NCI-H526 (cell line): ENCODE results near the gene SLC8A1.

Experiments used
- DNase-seq, 2 experiments: peaks; one replicate each; lab custom pipeline; 2025; lab: John Stamatoyannopoulos, UW

The SLC8A1 gene

DNA sequence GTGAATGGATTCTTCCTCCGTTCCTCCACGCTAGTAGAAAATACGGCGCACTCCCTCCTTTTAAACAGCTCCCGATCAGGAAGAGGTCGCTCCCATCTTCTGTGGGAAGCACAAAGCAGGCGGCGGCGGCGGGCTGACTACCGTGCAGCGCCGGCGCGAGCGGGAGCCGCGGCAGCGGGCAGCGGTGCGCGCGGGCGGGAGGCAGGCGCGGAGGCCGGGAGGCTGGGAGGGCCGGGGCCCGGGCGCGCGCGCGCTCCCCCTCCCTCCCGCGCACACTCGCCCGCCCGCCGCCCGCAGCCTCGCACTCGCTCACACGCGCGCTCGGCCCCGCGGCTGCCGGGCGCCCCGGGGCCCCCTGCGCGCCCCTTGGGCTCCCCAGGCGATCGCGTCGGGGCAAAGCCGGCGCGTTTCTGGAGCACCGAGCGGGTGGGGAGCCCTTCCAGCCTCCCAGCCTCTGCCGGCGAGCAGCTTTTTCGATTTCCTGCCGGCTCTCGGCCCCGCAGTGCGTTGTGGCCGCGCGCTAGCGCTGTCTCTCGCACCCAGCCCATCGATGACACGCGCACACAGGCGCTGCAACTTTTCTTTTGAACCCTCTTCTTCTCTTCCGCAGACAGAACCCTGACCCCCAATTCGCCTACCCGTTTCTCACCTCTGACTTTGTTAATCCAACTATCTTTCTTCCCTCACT lies at the start of gene SLC8A1:
Gene SLC8A1, minus strand, starts transcription at position 173 of the 688 bp plus-strand sequence.
- peak in 1 of 2 experiments; percentile 75 for DNase-seq

DNA sequence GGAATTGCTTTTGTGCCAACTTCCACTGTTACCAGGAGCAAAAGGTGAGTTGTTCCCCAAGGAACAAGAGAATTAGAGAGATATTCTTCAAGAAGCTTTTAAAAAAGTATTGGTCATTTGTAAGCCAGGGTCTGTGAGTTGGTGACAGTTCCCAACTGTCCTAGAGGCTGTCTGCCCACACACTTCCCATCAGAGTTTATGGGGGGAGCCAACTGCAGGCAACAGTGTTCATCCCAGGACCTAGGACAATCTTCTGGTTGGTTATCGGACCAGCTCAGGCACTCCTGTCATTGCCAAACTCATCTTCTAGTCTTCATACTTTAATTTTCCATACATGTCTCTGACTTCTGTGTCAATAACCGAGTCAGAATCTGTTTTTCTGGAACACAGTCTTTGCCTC lies 47.5 kb upstream of the SLC8A1 start:
- no peak for DNase-seq

DNA sequence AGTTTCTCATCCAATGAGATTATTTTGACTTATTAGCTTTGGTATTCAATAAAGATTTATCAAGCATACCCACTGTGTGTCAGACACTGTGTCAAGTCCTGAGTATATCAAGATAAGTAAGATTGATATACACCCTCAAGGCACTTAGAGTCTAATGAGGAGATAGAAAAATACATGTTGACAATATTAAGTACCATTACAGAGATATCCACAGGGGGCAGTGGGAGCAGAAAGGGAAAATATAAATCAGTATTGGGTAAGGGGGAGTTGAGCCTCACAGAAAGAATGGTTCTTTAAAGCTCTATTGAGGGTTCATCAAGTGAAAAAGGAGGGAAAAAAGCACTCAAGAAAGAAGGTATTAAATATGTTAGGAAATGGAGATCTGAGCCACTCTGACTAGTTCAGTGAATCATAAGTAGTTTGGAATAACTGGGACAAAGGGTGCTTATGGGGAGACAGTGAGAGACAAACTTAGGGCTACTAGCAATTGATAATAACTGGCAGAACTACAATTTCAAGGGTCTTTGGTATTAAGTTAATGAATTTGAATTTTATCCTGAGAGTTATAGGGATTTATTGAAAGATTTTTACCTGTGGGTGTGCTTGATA lies 45.5 kb upstream of the SLC8A1 start:
- DNase-seq = no peak

DNA sequence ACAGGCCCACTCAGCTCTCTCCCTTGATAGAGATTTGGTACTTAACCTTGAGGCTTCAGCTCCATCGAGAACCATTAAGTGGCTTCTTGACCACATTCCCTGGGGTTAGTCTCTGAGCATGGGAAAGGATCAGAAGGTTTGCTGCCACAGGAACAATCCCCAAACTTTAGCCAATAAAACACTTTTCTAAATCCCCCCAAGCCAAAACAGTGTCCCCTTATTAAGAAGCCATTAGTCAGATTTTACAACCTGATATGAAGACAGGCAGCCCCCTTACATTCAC lies 37.7 kb upstream of the SLC8A1 start:
- DNase-seq = no peak

DNA sequence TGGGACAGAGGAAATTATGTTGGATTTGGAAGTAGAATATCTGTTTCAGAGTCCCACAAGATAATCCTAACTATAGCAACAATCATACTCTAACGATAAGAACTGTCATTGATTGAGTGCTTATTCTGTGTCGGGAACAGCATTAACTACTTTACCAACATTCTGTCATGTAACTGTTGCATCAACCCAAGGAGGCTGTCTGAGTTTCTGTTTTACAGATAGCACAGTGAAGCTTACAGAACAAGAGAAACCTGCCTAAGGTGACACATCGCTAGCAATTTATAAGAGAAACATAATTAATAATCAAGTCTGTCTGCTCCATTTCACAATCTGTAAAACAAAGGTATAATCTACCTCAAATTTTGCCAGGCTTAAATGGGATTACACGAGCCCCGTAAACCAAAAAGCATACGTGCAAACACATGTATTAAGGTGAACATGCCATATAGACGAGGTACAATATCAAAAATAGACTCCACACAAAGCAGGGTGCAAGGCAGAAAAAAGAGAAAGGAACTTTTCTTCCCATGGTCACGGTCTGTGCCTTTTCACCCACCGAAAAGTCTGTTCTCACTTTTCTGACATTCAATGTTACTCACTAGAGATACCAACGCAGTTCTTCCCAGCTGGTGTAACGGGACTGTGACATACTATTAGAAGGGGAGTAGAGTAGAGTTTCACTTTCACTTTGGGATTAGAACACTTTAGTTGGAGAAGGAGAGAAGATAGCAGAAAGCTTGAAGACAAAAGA lies 37.2 kb upstream of the SLC8A1 start:
- DNase-seq = no peak

DNA sequence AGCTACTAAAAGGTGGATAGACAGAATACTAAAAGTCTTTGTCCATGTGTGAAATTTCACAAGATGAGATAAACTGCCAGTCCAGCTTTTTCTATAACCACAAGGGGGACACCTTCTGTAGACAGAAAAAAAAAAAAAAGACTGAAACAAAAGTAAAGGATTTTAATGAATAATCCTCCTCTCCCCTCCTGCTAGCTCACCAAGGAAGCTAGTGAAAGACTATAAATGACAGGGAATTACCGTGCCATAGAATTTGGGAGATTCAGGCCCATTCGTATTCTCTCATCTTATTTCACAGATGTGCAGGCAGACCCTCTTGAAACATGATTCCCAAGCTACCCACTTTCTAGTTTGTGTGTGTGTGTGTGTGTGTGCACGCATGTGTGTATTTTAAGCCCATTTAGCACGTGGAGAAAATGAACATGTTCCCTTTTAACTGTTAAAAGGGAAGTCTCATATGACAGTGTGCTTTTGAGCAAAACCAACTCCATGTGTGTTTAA lies 36.3 kb upstream of the SLC8A1 start:
- DNase-seq = peak in 1 of 2 experiments; percentile 24

DNA sequence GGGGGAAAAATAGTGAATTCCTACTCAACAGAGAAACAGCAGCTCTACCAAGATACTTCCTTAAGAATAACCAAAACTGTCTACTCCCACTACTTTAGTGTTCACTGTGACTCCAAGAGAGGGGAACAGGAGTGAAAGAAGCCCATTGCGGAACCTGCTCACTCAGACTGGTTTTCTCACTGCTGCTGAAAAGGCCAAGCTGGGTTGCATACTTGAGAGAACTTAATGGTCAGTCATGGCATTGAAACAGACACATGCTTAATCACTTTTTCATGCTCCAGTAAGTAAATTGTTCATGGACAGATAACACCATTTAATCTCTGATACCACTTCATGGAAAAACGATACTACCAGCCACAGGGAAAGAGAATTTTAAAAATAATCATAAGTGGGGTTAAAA lies 35.7 kb upstream of the SLC8A1 start:
- DNase-seq = no peak

DNA sequence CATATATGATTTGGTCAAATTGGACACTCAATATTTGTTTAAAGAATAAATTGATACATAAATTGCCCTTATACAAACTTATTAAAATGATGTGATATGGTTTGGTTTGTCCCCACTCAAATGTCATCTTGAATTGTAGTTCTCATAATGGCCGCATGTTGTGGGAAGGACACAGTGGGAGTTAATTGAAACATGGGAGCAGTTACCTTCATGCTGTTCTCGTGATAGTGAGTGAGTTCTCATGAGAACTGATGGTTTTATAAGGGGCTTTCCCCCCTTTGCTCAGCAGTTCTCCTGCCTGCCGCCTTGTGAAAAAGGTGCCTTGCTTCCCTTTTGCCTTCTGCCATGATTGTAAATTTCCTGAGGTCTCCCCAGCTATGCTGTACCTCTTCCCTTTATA lies 34.0 kb upstream of the SLC8A1 start:
- DNase-seq = no peak

DNA sequence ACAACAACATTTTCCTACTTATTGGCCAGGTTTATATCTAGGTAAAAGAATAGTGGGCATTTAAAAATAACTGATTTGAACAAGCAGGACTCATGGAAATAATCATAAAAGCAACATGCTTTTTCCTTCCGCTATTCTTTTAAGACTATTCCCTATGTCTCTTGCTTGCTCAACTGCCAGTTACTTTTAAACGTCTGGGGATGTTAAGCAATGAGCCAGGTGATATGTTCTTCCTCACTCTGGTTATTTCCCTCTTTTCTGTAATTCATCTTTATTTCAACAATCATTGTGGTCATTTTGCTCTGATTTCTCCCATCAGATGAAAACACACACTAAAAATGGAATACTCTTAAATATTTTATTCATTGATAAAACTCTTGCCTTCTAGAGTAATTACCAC lies 33.4 kb upstream of the SLC8A1 start:
- DNase-seq = no peak

DNA sequence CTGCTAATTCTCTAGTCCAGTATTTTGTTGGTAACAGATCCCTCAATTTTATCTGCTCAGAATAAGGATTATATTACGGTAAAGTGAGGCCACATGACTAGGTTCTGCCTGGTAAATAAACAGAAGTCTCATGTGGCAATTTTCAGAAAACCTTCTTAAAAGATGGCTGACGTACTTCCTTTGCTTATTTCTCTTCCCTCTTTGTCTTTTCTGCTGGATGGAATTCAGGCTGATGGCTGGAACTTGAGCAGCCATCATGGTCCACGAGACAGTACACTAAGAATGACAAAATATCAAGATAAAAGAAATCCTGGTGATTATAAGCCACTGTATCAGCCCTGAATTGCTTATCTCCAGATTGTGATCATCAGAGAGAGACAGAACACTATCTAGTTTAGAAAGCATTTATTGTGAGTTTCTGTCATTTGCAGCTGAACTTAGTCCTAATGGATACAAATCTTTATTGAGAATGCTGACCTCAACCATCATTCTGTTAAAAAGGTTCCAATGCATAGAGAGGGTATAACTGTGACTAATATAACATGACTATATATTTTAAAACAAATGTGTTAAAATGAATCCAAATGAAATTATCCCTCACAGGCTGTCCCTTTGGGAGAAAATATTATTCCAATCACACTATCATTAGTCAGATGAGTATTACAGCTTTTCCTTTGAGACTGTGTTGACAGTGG lies 31.8 kb upstream of the SLC8A1 start:
- no peak for DNase-seq

DNA sequence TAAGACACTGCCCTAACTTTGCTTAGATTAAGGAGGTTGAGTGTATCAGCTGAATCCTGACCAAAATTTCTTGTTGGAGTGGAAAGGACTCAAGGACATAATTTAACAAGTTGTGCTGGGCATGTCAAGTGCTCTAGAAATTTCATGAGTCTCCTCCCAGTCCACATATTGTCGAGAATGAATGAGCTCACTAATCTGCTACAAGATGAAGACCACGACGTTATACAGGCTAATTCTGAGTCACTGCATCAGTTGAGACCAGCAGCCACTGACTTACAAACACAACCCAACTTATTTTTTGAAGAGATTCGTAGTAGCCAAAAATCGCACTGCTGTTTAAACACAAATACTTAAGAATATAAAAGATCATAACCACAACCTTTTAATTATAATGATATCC lies 28.7 kb upstream of the SLC8A1 start:
- DNase-seq = no peak

DNA sequence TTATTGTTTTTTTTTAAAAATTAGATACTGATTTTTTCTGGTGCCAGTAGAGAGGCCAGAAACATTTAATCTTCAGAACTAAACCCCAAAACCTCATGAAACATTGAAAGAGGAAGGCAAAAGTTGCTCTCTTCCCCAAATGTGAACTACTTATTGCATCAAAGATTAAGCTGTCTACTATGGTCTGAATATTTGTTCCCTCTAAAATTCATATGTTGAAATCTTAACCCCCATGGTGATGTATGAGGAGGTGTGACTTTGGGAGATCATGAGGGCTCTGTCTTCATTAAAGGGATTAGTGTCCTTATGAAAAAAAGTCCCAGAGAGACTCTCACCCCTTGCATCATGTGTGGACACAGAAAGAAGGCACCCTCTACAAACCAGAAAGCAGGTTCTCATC lies 28.2 kb upstream of the SLC8A1 start:
- DNase-seq = no peak

DNA sequence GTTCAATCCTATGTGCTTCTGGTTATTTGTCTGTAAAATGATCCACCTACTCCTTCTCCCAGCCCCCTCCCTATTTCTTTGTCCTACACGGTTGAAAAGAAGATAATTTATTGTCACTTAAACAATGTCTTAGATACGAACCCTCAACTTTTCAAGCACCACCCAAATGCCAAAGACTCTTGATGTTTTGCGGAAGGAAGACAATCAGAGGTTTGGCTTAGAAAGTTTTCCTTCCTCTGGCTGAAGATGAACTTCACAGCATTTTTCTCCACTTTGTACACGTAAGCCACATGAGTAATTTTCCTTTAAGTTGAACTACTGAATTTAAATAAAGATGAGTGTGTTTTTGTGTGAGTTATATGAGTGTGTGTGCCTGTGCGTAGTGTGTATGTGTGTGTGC lies 25.5 kb upstream of the SLC8A1 start:
- DNase-seq = no peak

DNA sequence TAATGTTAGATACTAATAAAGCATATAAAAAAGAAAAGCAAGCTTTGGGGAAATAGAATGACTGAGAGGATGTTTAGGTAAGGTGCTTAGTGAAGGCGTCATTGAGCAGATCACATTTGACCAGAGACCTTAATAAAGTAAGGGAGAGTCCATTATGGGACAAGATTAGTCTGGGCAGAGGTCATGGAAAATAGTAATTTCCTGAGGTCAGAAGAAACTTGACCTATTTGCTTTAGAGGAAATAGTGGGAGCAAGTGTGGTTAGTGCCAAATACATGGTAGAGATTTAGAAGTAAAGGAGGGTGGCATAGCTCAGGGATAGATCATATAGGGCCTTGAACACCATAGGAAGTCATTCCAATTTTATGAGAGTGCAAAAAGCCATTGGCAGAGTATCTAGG lies 24.5 kb upstream of the SLC8A1 start:
- DNase-seq = no peak

DNA sequence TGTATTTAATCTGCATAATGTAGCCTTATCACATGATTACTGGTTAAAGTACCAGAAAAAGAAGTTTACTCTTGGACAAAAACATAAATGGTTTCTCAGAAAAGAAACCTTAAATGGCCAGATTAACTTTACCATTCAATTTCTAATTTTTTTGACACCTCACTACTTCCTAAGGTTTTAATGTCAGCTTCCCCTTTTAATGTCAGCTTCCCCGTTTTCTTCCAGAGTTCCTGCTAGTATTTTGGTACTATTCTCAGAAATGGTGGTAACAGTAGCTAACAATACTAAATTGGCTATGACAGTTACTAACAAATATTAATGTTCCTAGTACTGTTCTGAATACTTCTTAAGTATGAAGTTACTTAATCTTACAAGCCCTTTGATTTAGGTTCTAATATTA lies 22.4 kb upstream of the SLC8A1 start:
- DNase-seq = no peak

DNA sequence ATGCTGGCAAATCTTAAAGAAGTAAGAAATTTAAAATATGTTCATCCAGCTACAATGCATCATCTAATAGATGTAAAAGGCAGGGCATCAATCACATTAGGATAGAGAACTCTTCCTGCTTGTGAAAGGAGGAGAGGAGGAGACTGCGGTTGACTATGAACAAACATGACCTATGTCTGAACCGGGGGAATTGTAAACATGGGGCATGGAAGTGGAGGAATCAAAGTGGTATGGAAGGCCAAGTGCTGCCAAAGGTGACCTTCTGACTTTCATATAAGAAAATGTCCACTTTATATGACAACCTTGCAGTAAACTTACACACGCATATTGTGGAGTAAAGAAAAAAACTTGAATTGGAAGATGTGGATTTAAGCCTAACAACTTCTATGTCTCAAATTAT lies 20.0 kb upstream of the SLC8A1 start:
- no peak for DNase-seq

DNA sequence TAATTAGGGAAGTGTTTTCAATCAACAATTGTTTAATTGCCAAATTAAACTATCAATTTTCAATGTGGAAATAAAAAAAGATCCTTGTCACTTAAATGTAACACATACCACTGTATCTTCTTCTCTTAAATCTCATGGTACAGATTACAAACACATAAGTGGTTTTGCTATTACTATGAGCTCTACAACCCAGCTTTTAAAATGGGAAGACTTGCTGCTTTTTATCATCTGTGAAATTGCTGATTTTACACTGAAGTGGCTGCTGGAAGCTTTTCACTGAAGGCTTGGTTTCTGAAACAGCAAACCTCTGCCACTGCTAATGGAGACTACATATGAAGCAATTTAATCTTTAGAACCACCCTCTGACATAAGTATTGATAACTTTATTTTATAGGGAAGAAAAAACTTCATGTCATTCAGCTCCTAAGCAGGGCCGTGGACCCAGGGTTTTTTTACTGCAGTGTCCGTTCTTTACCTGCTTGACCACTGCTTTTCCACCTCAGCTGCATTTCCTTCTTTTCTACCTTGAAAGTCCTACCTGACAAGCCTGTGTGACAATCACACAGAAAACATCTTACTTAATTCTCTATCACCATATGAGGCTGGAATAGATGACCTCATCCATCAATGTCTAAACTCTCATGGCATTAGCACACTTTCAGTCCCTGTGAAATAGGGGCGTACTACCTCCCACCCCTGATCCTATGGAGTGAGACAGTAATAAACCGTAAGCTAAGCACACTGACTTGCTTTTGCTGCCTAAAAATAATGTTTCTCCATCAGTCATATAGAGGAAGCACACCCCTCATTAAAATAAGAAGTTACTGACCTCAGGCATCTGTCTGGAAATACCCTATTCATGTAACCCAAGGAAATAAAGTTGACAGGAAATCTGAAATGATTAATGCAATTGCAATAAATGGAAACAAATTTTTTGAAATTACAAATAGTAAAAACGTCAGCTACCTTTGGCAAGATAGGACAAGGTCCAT lies 19.2 kb upstream of the SLC8A1 start:
- no peak for DNase-seq

DNA sequence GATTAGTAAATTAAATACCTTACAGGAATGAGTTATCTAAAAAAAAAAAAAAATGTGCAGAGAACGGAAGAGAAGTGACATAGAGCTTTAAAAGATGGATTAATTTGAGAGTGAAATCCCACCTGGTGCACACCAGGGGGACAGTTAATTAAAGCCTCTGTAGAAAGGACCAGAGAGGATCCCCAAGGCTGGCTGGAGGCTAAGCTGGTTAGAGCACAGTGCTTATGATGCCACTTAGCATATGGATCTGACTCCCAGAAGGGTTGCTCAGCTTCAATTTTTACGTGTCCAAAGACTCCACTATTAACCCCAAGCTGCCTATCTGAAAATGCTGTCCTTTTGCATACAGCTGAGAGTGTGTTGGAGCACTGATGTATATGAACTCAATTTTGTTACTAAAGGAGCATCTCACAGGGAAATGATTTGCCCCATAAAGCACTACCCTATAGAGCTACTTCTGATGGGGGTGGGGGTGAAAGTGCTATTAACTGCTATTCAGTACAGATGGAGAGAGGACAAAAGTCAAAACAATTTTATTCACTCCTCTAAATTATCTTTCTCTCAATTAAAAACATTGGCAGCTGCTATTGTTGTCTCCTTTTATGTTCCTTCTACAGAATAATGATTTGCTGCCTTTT lies 15.2 kb upstream of the SLC8A1 start:
- peak in 1 of 2 experiments; percentile 20 for DNase-seq

DNA sequence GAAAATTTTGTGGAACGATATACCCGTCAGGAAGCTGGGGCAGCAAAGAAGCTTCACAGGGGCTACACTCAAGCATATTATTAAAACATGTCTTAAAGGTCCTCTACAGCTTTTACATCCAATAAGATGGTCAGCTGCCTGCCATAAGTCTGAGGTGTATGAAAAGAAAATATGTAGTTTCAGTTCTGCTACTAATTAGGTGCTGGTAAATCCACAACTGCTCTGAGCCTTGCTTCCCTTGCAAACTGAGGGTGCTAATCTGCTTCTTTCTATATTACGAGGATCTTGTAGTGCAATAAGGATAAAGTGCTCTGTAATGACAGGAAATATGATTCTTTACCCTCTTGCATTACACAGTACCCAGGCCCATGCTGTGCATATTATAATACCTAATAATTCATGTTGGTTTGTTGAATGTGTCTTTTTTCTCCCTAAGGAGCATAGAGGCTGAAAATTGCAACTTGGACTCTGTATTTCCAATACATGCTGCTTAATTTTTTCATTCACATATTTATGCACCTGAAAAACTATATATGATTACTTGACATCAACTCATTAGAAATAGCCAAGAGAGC lies 14.5 kb upstream of the SLC8A1 start:
- no peak for DNase-seq

DNA sequence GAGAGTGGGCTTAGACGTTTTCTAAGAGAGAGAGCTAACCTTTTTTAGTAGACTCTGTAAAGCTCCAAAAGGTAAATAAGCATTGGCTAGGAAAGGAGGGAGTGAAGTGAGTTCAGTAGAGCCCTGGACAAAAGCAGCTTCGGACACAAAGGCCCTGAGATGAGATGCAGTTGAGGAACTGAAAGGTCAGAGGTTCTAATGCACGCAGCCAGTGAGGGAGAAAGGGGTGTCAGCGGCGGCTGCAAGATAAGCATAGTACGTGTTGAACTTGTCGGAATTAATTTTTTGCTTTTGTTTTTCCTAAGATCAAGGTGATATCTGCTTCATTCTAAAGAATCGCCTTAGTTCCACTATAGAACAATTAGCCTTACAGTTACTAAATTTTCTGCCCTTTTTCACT lies 11.2 kb upstream of the SLC8A1 start:
- DNase-seq = no peak
